HG02884 (cell line): ENCODE measurements around the gene SELENOI.
"Not testable (repeated sequence)": the region's sequence is repeated elsewhere in the genome, so short reads cannot be mapped to it uniquely, and the experiment has no call there.

Experiments used
- ATAC-seq: cut with Tn5 transposase; IDR thresholded peaks from one replicate; pipeline ENCODE4 v1.9.1; 2021; ENCODE audit warnings: mild to moderate bottlenecking, moderate library complexity; ENCODE audit not compliant: unreplicated experiment

The SELENOI gene, protein sequence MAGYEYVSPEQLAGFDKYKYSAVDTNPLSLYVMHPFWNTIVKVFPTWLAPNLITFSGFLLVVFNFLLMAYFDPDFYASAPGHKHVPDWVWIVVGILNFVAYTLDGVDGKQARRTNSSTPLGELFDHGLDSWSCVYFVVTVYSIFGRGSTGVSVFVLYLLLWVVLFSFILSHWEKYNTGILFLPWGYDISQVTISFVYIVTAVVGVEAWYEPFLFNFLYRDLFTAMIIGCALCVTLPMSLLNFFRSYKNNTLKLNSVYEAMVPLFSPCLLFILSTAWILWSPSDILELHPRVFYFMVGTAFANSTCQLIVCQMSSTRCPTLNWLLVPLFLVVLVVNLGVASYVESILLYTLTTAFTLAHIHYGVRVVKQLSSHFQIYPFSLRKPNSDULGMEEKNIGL

DNA sequence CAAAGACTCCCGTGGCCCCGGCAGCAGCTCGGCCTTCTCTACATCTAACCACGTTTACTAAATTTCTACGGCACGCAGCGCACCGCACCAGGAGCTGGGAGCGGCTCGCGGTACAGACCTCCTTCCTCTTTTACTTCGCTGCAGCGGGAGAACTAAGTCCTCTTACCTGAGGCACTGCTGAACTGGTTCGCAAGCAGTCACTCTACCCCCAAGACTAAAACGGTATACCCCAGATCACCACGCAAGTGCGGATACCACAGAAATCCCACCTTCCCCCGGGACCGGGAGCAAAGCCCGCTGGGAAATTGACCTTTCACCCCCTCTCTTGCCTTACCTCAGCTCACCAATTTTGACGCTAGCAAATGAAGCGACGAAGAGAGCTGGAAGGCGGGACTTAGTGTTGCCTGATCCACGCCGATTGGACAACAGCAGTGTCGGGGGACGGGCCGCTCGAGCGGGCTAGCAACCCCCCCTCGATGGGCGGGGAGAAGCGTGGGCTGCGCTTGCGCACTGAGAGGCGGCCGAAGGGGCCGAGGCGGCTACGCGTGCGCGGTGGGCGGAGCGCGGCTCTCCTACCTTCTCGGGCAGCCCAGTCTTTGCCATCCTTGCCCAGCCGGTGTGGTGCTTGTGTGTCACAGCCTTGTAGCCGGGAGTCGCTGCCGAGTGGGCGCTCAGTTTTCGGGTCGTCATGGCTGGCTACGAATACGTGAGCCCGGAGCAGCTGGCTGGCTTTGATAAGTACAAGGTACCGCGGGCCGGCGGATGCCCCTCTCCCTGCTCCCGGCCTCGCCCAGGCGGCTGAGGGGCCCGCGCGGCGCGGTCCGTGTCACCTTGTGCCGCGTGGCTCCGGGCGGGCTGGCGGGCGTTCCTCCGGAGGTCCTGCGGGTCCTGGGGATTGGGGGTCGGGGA, at the start of gene SELENOI:
SELENOI (plus strand) TSS at position 599 of the 909 bp plus-strand sequence; CDS start at position 689, 90 bp downstream.
- peak; percentile 93 for ATAC-seq

DNA sequence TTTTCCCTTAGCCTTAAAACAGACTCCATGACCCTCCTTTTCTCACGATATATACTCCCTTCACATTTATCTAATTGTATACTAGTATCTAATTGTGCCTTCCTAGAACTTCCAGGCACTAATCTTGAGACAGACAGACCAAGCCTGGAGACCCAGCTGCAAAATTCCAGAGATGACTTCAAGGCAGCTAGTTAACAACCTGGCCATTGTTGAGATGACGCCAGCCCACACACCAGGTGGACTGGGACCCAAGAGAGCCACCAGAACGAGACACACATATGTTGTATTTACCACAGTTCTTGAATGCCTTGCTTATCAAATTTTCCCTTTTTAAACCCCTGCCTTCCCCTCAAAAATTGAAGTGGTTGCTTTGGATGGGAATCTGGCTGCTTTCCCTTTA, 48.9 kb upstream of the SELENOI start:
- ATAC-seq, result no peak

DNA sequence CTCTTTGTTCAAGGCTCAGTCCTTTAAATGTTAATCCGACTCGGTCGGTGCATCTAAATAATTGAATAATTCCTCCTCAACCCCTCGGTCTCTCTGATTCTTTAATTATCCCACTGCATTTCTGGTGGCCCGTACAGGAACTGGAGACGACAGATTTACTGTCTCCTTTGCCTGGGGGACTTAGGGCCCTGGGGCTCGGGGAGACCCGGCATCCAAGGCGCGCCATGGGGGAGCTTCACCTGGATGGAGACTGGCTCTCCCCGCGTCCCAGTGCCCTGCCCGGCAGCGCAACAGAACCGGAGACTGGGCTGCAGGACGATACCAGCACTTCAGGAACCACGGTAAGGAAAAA, 47.7 kb upstream of the SELENOI start:
- ATAC-seq, result no peak

DNA sequence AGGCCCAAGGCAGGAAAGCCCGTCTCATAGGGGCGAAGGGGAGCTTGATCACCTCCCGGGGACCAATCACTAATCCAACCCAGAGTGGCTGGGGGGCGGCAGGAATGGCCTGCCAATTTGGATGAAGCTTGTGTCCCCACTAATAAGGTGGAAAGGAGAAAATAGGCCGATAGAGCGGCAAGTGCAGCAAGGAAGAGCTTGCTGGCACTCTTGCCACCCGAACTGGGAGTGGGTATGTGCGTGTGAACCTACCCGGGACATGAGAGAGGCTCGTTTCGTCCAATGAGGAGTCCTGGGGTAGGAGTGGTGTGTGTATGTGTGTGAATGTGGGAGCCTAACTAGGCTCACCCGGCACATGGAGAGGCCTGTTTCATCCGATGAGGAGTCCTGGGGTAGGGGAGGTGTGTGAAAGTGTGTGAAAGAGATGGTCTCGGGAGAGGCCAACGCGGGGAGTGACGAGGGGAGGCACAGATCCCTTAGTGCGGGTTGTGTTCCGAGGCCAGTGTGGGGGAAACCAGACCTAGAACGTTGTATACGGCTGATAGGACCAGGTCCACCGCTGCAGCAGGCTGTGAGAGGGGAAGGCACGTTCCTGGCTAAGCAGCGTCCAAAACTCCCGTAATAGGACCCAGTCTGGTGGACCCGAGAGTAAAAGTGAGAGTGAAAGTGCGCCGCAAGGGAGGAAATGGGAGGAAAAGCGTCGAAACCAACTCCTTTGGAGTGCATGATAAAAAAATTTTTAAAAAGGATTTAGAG, 47.1 kb upstream of the SELENOI start:
- no peak for ATAC-seq

DNA sequence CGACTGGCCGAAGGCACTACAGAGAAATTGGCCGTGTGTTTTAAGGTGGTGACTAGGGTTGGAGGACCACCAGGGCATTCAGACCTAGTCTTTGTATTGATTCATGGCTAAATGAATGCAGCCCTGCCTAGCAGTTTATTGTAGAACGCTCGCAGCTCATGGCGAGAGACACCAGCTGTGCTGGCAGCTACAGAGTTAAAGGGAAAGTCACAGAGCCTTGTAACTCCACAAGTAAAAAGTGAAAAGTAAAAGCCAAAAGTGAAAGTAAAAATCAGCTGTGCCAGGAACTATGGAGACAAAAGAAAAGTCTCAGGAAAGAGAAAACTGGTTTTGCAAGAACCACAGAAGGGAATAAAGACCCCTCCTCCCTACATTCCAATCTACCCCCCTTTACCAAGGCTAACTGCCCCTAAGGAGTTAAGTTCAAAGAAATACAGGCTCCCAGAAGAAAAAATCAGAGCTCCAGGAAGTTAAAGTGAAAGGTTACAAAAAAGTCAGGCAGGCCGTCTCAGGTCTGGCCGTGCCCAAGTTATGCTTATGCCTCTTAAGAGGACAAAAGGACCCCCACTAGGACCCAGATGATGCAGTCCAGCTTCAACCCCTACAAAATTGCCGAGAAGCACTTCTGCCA, 46.4 kb upstream of the SELENOI start:
- ATAC-seq, result no peak

- ATAC-seq, result no peak
Observed at GRCh38 chr2:26300234-26300925, 45.6 kb upstream of the SELENOI start.

- ATAC-seq, result no peak
Observed at GRCh38 chr2:26302846-26303245, 43.1 kb upstream of the SELENOI start.

DNA sequence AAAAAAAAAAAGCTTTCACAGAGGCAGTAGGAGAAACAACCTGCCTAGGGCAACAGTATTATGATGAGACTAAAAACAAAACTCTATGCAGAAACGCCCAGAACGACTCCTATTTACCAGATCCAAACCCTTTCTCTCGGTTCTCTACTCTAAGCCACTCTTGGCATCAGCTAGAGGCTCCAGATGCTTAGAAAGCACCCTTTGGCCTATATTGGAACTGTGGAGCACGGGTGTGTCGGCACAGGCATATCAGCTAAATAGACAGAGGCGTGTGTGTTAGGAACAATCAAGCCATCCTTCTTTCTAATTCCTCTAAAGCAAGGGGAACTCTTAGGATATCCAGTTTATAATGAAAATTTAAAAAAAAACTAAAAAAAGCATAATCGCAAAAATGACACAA, 40.8 kb upstream of the SELENOI start:
- ATAC-seq, result not testable (repeated sequence)

GRCh38 chr2:26305540-26305939, 40.4 kb upstream of the SELENOI start:
- no peak for ATAC-seq

DNA sequence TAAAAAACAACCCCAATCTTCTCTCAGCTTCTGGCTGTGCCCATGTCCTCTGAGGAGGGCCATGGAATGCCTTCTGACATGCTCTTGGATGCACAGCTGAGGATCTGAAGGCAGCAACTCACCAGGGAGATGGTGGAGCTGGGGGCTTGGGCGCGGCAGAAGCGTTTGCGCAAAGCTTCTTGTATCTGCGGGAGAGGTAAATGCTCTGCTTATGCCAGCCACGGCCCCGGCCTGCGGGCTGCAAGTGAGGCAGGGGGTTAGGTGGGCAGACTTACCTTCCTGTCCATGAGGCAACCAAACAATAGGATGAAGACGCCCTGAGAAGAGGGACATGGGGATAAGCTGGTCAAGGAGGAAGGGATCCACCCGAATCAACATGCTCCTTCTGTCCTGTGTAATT, 36.0 kb upstream of the SELENOI start:
- no peak for ATAC-seq

DNA sequence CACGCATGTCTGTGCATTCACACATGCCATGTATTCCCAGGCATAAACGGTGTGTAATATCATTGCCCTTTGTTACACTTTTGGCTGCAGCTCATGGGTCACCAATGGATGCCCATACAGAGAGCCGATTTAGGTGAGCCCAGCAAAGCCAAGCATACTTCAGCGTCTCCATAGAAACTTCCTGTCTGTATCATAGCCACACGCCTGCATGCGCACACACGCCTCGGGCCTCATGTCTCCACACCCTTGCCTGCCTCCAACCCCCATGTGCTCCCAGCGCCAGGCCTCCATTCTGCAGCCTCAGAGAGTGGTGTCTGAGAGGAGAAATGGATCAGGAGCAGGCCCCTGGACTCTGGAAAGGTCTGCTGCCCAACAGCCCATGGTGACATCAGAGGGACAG, 33.5 kb upstream of the SELENOI start:
- no peak for ATAC-seq

DNA sequence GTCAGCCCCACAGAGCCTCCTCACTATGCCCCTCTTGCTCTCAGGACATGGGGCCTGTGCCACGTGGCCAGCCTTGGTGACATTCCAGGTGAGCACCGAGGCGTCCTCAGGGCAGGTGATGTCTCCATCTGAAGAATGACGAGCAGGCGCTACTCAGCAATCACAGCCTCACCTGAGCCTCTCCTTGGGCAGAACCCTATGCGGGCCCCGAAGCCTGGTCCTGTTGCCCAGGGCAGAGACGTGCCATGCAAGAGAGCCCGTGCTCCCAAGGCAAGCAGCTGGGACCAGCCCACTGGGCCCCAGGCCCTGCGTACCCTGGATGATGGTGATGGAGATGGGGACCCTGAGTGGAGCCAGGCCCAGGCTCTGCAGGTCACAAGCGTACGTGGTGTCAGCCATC, 32.5 kb upstream of the SELENOI start:
- ATAC-seq, result no peak

DNA sequence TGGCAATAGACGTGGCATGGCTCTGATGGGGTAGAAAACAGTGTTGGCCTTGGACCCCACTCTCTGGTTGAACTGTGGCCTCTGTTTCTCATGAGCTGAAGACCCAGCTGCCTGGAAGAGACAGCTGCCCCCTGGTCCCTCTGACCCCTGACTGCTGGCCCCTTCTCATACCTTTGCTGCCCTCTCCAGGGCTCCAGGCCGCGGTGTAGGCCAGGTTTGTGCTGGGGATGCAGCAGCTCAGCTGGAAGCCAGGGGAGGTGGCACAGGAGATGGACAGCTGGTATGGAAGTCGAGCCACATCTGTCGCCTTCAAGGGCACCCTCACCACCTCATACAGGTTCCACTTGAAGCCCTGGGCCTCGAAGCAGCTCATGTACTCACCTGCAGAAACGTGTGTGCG, 31.7 kb upstream of the SELENOI start:
- ATAC-seq, result no peak

DNA sequence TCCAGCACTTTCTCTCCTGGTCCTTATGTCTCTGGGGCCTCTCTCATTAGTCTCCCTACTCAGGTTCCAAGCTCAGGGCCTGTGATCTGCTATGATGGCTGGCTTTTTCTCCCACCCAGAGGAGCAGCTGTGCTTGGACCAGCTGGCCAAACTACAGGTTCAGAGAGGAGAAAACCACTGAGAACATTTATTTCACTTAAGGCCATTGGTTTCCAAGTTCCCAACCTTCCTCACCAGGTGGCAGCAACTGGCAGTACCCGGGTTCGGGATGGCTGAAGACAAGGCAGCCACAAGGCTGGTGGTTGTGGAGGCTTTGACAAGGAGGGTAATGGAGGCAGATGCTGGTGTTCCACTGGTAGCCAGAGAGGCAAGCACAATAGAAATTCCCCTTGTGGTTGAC, 29.9 kb upstream of the SELENOI start:
- no peak for ATAC-seq

GRCh38 chr2:26316845-26317244, 29.1 kb upstream of the SELENOI start:
- ATAC-seq, result no peak

DNA sequence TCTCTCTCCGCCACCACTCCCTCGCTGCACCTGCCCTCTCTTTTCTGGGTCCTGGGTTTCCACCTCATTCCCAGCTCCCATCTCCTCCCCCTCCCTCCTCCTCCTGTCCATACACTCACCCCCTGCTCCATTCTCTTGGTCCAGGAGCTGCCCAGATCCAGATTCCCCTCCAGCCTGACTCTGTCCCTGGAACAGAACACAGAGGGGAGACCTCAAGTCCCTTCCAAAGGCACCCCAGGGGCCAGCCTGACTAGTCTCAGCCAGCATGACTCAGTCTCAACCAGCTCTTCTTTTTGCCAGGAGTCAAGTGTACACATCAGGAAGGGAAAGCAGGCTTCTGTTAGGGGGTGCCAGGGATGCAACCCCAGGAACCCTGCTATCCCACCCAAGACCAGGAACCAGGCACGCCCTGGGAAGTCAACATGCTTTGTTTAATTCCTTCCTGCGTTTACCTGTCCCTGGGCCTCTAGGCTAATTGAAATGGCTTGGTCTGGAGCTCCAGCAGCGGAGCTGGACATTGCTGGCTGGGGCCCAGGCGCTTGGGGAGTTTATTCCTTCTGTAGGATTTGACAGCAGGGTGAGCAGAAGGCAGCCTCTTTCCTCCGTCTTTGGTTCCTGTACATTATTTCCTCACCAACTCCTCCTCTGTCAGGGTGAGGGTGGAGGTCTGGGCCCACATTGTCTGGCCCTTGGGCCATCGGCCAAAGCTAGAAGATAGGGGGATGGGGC, 28.4 kb upstream of the SELENOI start:
- ATAC-seq, result no peak

- ATAC-seq, result no peak
Observed at GRCh38 chr2:26318950-26319349, 27.0 kb upstream of the SELENOI start.

GRCh38 chr2:26324479-26324878, 21.5 kb upstream of the SELENOI start:
- not testable (repeated sequence) for ATAC-seq

- ATAC-seq, result no peak
Observed at GRCh38 chr2:26324903-26325302, 21.0 kb upstream of the SELENOI start.

- ATAC-seq, result no peak
Observed at GRCh38 chr2:26325851-26326250, 20.1 kb upstream of the SELENOI start.
